Measurements from ENCODE around the gene NSMCE4A. TPM values are rescaled to one million over a fixed set of nuclear protein-coding genes. Genes with fewer than 3 reads are reported as not detected.
"Not testable (repeated sequence)": the region's sequence is repeated elsewhere in the genome, so short reads cannot be mapped to it uniquely, and the experiment has no call there.

The NSMCE4A gene
- total RNA-seq, 4 donors from 2014 or later = 54.7 to 80.3 (median 65.5) TPM

GRCh38 chr10:122001698-122002097 lies 26.7 kb upstream of the NSMCE4A start:
- Histone ChIP-seq H3K27me3 (no peaks in the 10 kb centered on the region), H3K9me3 (peaks cover 0 to 3% of the 10 kb centered on the region in 2 donors), H3K4me1 (no peaks in the 10 kb centered on the region), H3K4me3 (no peak overlapping the region), H3K36me3 (no peaks in the 10 kb centered on the region), H3K27ac (no peak overlapping the region)
- no peak for DNase-seq
- TF ChIP-seq CTCF (IDR thresholded peaks at IDR 0.05) (no peak), POLR2A (IDR thresholded peaks at IDR 0.05) (no peak)
- intact Hi-C loops (cut with DNase I; ENCODE audit: low total_unique reads) = no loop called here

- no peak for DNase-seq
- Histone ChIP-seq H3K4me3 (no peak overlapping the region), H3K9me3 (peaks cover 0 to 3% of the 10 kb centered on the region in 2 donors), H3K36me3 (no peaks in the 10 kb centered on the region), H3K4me1 (no peaks in the 10 kb centered on the region), H3K27ac (no peak overlapping the region), H3K27me3 (no peaks in the 10 kb centered on the region)
- no peak for TF ChIP-seq POLR2A (IDR thresholded peaks at IDR 0.05)
- TF ChIP-seq CTCF (IDR thresholded peaks at IDR 0.05) = no peak
- intact Hi-C loops (cut with DNase I; ENCODE audit: low total_unique reads) = no loop called here
These were observed 24.3 kb upstream of the NSMCE4A start for GRCh38 chr10:121999301-121999700.

- no peak for DNase-seq
- Histone ChIP-seq H3K27me3 (no peaks in the 10 kb centered on the region), H3K9me3 (peaks cover 0 to 3% of the 10 kb centered on the region in 2 donors), H3K4me3 (no peak overlapping the region), H3K4me1 (no peaks in the 10 kb centered on the region), H3K36me3 (no peaks in the 10 kb centered on the region), H3K27ac (no peak overlapping the region)
- intact Hi-C loops (cut with DNase I; ENCODE audit: low total_unique reads) = no loop called here
- TF ChIP-seq POLR2A (IDR thresholded peaks at IDR 0.05) = no peak
- no peak for TF ChIP-seq CTCF (IDR thresholded peaks at IDR 0.05)
These were observed 23.4 kb upstream of the NSMCE4A start for GRCh38 chr10:121998462-121998861.

GRCh38 chr10:121994429-121994941 lies 19.5 kb upstream of the NSMCE4A start:
- H3K4me1 ChIP-seq = no peaks in the 10 kb centered on the region
- H3K27ac ChIP-seq = peak overlapping the region; percentile 73
- no peaks in the 10 kb centered on the region for H3K9me3 ChIP-seq
- intact Hi-C loops (cut with DNase I; ENCODE audit: low total_unique reads) = no loop called here
- no peak overlapping the region for H3K4me3 ChIP-seq
- DNase-seq = peak; percentile 31 to 38
- TF ChIP-seq CTCF (IDR thresholded peaks at IDR 0.05) (no peak), POLR2A (IDR thresholded peaks at IDR 0.05) (no peak)
- no peaks in the 10 kb centered on the region for H3K36me3 ChIP-seq
- no peaks in the 10 kb centered on the region for H3K27me3 ChIP-seq

DNA sequence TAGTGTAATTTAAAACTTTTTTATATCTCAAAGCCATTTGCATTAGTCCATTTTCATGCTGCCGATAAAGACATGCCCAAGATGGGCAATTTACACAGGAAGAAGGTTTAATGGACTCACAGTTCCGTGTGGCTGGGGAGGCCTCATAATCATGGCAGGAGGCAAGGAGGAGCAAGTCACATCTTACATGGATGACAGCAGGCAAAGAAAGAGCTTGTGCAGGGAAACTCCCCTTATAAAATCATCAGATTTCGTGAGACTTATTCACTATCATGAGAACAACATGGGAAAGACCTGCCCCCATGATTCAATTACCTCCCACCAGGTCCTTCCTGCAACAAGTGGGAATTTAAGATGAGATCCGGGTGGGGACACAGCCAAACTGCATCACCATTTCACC lies 16.7 kb upstream of the NSMCE4A start:
- H3K27ac ChIP-seq; H3K4me3 ChIP-seq; H3K9me3 ChIP-seq; H3K4me1 ChIP-seq; intact Hi-C loops (cut with DNase I; ENCODE audit: low total_unique reads); DNase-seq; H3K36me3 ChIP-seq; H3K27me3 ChIP-seq: not testable (repeated sequence)
